Measurements from ENCODE around the gene FZR1. TPM values are rescaled to one million over a fixed set of nuclear protein-coding genes. Genes with fewer than 3 reads are reported as not detected.
A peak's percentile ranks its signal among the peaks of the same experiment; 100 is the strongest.

FZR1 gene
- total and polyA plus RNA-seq, 9 of the 15 experiments (the other 6 are each of a cell fraction or from before 2014, with no cell fraction given) = 0.18 to 48.0 (median 22.2) TPM

GRCh38 chr19:3573858-3574637 lies 67.9 kb downstream of the FZR1 start (continued):
- TF ChIP-seq RHOXF2B (CRISPR knock-in tag; conservative IDR thresholded peaks at IDR 0.05) (no peak), TAF7 (tag; IDR thresholded peaks at IDR 0.05) (no peak), EGR1 (conservative IDR thresholded peaks at IDR 0.05) (peak; percentile 53; the same call in 1 of the 2 replicates), MBD2 (IDR thresholded peaks at IDR 0.05; ENCODE audit: borderline replicate concordance, low read depth) (0 out of 2 replicates have a peak, but pooled peaks have one; percentile 47), CBX3 (IDR thresholded peaks at IDR 0.05; ENCODE audit: borderline replicate concordance in 1 of 2, low read length in 2 of 2) (peak in 1 of 2 experiments; percentile 17; a peak in 1 of 3 replicates), ARID1B (IDR thresholded peaks at IDR 0.05) (no peak), SPI1 (IDR thresholded peaks at IDR 0.05; ENCODE audit: borderline replicate concordance, low read depth, low read length) (0 out of 2 replicates have a peak, but pooled peaks have one; percentile 19), POLR2G (IDR thresholded peaks at IDR 0.05; ENCODE audit: low read depth, low read length) (peak; percentile 57), ADNP (tag; IDR thresholded peaks at IDR 0.05) (no peak), SMAD1 (IDR thresholded peaks at IDR 0.05; ENCODE audit: low read depth, low read length, partially characterized antibody) (no peak), HNRNPLL (IDR thresholded peaks at IDR 0.05; ENCODE audit: low read depth, low read length, poor library complexity, severe bottlenecking) (no peak), TEAD4 (IDR thresholded peaks at IDR 0.05; ENCODE audit: low read length) (no peak), TEAD4 (CRISPR knock-in tag; IDR thresholded peaks at IDR 0.05; ENCODE audit: borderline replicate concordance) (no peak), USF1 (CRISPR knock-in tag; IDR thresholded peaks at IDR 0.05) (no peak), TFAM (CRISPR knock-in tag; conservative IDR thresholded peaks at IDR 0.05) (no peak), ZKSCAN3 (CRISPR knock-in tag; IDR thresholded peaks at IDR 0.05) (no peak), ZNF583 (CRISPR knock-in tag; IDR thresholded peaks at IDR 0.05) (no peak), KLF6 (CRISPR knock-in tag; IDR thresholded peaks at IDR 0.05; ENCODE audit: borderline replicate concordance) (no peak), SP2 (IDR thresholded peaks at IDR 0.05; ENCODE audit: extremely low read depth, low read depth, low read length, poor library complexity, severe bottlenecking) (no peak), ZBTB33 (CRISPR knock-in tag; IDR thresholded peaks at IDR 0.05) (peak; percentile 96), CTBP1 (IDR thresholded peaks at IDR 0.05; ENCODE audit: borderline replicate concordance) (peak; percentile 36; the same call in 1 of the 2 replicates), FIP1L1 (IDR thresholded peaks at IDR 0.05; ENCODE audit: low read depth, low read length, poor library complexity, severe bottlenecking) (no peak), ZNF77 (CRISPR knock-in tag; IDR thresholded peaks at IDR 0.05) (no peak), EP400 (IDR thresholded peaks at IDR 0.05) (no peak), CBX2 (IDR thresholded peaks at IDR 0.05; ENCODE audit: insufficient read depth, low read length, poor library complexity, severe bottlenecking) (no peak), OTX1 (CRISPR knock-in tag; IDR thresholded peaks at IDR 0.05) (no peak)
